Loucy (cell line): ENCODE results near the gene BCO2.

ENCODE experiments used
- EZH2phosphoT487 ChIP-seq: fragments of 200-600 bp; IDR thresholded peaks from 2 replicates; pipeline ENCODE4 v1.6.1; 2018; ENCODE audit warnings: antibody characterized with exemption, mild to moderate bottlenecking, moderate library complexity, borderline replicate concordance
- TF ChIP-seq, protein P1 (sequence below): fragments of 200-600 bp; sonication (generic); conservative IDR thresholded peaks from 2 replicates; pipeline ENCODE4 v1.5.1; 2014; ENCODE audit warnings: mild to moderate bottlenecking, antibody characterized with exemption, low read length

DNA sequence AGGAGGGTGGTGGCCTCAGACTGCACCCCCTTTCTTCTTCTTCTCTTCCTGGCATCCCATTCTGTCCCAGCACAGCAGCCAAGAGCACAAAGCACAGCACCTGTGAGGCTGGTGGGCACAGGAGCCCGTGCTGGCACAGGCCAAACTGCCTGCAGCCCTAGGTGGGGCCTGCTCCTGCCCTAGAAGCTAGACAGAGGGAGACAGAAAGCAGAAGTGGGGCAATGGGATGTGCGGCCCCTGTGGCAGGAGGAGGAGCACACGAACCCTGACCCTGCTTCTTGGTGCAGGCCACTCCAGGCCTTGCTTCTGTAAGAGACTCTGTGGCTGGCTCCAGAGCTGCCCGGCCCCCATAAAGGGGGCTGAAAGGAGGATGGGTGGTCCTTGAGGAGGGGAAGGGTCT lies 47.0 kb downstream of the BCO2 start:
- TF ChIP-seq, protein P1, sequence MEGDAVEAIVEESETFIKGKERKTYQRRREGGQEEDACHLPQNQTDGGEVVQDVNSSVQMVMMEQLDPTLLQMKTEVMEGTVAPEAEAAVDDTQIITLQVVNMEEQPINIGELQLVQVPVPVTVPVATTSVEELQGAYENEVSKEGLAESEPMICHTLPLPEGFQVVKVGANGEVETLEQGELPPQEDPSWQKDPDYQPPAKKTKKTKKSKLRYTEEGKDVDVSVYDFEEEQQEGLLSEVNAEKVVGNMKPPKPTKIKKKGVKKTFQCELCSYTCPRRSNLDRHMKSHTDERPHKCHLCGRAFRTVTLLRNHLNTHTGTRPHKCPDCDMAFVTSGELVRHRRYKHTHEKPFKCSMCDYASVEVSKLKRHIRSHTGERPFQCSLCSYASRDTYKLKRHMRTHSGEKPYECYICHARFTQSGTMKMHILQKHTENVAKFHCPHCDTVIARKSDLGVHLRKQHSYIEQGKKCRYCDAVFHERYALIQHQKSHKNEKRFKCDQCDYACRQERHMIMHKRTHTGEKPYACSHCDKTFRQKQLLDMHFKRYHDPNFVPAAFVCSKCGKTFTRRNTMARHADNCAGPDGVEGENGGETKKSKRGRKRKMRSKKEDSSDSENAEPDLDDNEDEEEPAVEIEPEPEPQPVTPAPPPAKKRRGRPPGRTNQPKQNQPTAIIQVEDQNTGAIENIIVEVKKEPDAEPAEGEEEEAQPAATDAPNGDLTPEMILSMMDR: no peak
- TF ChIP-seq EZH2phosphoT487: no peak
